ENCODE results near the gene SAT2. TPM values are rescaled to one million over a fixed set of nuclear protein-coding genes. Genes with fewer than 3 reads are reported as not detected.
"Not testable (repeated sequence)": the region's sequence is repeated elsewhere in the genome, so short reads cannot be mapped to it uniquely, and the experiment has no call there.

Gene SAT2
- total RNA-seq, 1 experiment from 2014 or later, result 37.4 TPM

DNA sequence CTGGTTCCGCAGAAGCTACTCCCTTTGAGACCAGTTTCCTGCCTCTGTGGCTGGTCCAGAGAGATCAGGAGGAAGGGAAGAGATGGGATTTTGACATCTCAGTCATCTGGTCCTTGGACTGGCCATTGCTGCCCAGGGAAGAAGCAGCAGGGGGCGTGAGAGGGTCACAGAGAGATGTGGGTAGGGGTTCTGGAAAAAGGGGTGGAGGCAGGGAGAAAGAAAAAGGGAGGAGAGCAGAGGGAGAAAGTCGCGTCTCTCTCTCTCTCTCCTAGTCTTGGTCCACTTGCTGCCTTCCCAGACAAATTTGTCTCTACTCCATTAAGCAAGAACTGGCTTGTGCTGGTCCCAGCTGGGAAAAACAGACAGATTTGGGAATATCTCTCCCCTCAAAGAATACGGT is 6.8 kb upstream of the SAT2 start:
- peak; percentile 50 for DNase-seq (ENCODE audit: low read depth)

- no peak for DNase-seq (ENCODE audit: low read depth)
These were observed 5.5 kb upstream of the SAT2 start for GRCh38 chr17:7633093-7633492.

- DNase-seq (ENCODE audit: low read depth), result peak; percentile 47
These were observed 4.9 kb upstream of the SAT2 start for GRCh38 chr17:7632492-7632894.

GRCh38 chr17:7631398-7632380 is 4.1 kb upstream of the SAT2 start:
- no peak for DNase-seq (ENCODE audit: low read depth)

DNA sequence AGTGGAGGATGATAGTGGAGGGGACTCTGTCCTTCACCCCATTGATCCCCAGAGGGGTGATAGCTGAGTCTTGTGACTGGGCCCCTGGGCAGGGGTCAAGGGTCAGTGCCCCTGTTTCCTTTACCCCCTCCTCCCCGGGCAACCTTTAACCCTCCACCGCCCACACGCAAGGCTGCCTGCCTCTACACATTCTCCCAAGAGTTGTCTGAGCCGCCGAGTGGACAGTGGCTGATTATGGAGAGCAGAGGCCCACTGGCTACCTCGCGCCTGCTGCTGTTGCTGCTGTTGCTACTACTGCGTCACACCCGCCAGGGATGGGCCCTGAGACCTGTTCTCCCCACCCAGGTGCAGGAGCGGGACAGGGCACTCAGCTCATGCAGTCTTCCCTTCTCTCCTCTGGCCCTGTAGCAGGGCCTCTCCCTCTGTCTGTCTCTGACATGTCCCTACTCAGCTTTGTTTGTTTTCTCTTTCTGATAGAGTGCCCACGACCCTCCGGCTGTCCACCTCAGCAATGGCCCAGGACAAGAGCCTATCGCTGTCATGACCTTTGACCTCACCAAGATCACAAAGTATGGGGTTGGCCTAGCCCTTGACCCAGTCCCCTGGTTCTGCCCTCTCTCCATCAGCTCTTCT is 2.4 kb upstream of the SAT2 start, which contains the start of gene SHBG:
Gene SHBG, plus strand, starts transcription at position 197 of the 633 bp plus-strand sequence. Its CDS starts 38 bp downstream, at position 235.
- no peak for DNase-seq (ENCODE audit: low read depth)

DNA sequence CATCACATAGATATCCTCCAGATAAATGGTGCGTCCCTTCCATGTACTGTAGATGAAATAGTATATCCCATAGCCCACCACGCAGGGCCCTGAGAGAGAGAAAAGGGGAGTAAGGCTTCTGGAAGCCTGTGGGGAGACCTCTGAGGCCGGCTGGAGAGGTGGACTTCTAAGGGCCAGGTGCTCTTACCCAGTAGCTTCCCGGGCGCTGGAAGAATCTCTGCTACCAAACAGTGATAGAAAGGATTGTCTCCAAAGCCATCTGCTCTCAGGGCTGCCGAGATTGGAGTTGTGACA is 718 bp downstream of the SAT2 start:
- no peak for DNase-seq (ENCODE audit: low read depth)

DNA sequence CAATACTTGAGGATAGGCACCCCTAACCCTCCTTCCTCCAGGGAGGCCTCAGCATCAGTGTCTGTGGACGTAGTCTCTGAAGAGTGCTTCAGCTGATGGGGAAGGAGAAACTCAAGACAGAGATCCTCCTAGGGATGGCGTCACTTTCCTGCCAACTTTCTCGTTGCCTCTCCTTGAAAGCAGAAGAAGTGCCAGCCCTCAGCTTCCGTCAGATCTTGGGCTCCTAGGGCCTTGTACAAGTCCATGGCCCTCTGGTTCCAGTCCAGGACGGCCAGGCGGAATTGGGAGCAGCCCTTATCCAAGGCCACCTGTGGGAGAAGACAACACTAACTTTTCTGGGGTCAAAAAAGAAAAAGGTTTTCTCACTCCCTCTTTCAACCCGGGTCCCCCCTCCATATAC is 1.3 kb downstream of the SAT2 start:
- no peak for DNase-seq (ENCODE audit: low read depth)

DNA sequence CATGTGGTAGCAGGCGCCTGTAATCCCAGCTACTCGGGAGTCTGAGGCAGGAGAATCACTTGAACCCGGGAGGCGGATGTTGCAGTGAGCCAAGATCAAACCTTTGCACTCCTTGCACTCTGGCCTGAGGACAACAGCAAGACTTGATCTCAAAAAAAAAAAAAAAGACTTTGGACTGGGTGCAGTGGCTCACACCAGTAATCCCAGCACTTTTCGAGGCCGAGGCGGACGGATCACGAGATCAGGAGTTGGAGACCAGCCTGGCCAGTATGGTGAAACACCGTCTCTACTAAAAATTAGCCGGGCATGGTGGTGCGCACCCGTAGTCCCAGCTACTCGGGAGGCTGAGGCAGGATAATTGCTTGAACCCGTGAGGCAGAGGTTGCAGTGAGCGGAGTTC is 1.9 kb downstream of the SAT2 start:
- not testable (repeated sequence) for DNase-seq (ENCODE audit: low read depth)

GRCh38 chr17:7623661-7624060 is 4.0 kb downstream of the SAT2 start:
- DNase-seq (ENCODE audit: low read depth), result no peak

DNA sequence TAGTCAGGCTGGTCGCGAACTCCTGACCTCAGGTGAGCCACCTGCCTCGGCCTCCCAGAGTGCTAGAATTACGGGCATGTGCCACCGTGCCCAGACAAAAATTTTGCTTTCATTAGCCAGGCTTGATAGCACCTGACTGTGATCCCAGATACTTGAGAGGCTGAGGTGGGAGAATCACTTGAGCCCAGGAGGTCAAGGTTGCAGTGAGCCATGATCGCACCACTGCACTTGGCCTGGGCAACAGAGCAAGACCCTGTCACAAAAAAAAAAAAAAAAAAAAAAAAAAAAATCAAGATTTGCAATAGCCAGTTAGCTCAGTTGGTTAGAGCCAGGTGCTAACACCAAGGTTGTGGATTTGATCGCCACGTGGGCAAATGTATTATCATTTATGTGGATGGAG is 6.8 kb downstream of the SAT2 start:
- no peak for DNase-seq (ENCODE audit: low read depth)

DNA sequence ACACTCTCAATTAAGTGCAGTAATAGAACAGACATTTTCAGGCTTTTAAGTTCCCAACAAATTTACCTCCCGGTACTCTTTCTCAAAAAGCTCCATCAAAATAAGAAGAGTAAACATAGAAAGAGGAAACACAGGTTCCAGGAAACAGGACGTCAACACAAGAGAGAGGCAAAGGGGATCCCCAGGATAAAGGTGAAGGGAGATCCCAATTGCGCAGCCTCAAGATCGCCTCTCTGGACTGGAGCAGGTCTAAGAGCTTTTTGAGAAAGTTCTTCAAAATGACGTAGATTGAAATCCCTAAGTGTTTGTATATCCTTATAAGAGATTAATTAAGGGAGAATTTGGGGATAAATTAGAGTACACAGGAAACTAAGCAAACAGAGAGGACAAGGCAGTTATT is 9.0 kb downstream of the SAT2 start:
- no peak for DNase-seq (ENCODE audit: low read depth)

GRCh38 chr17:7615265-7615747 is 12.3 kb downstream of the SAT2 start:
- DNase-seq (ENCODE audit: low read depth), result no peak

GRCh38 chr17:7614425-7615264 is 13.0 kb downstream of the SAT2 start, which contains the start of gene FXR2:
TSS of gene FXR2 (minus strand) at chr17:7614897. CDS start at chr17:7614532, 365 bp downstream.
- DNase-seq (ENCODE audit: low read depth), result peak; percentile 99

GRCh38 chr17:7613769-7614424 is 13.7 kb downstream of the SAT2 start:
- DNase-seq (ENCODE audit: low read depth), result peak; percentile 55

DNA sequence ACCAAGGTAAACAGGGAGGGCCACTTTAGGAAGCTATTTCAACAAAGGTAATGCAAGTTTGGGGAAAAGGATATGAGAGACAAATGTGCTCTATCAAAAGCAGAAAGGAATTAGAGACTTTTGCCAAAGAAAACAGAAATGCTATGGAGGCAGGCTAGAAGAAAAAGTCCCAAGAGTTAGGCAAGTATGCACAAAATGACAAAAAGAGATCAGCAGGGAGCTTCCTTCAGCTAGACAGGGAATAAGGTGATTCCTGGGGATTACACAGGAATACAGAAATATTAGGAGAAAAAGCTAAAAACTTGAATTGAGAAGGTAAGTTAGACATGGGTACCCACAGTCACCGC is 15.4 kb downstream of the SAT2 start:
- no peak for DNase-seq (ENCODE audit: low read depth)

- no peak for DNase-seq (ENCODE audit: low read depth)
These were observed 15.9 kb downstream of the SAT2 start for GRCh38 chr17:7611635-7612293.

GRCh38 chr17:7610641-7611040 is 17.0 kb downstream of the SAT2 start:
- DNase-seq (ENCODE audit: low read depth), result no peak

GRCh38 chr17:7606280-7606679 is 21.3 kb downstream of the SAT2 start:
- DNase-seq (ENCODE audit: low read depth), result no peak

DNA sequence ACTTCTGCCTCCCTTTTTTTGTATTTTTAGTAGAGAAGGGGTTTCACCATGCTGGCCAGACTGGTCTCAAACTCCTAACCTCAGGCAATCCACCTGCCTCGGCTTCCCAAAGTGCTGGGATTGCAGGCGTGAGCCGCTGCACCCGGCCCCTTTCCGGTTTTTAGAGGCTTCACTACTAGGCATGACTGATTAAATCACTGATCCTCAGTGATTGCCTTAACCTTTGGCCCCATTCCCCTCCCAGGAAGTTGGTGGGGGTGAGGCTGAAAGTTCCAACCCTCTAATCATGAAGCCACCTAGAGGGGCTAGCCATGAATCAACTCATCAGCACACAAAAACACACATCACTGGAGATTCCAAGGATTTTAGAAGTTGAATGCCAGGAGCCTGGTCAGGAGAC is 30.1 kb downstream of the SAT2 start:
- DNase-seq (ENCODE audit: low read depth), result not testable (repeated sequence)

- no peak for DNase-seq (ENCODE audit: low read depth)
These were observed 34.3 kb downstream of the SAT2 start for GRCh38 chr17:7593296-7593695.

GRCh38 chr17:7592422-7593021 is 35.1 kb downstream of the SAT2 start:
- DNase-seq (ENCODE audit: low read depth), result no peak

Data from M059J (cell line).